Stimulated activated CD4-positive, alpha-beta T cell treated with anti-CD3 and anti-CD28 coated beads, TNF-alpha, amount 100 ng/mL, for 48 hours (primary cell): ENCODE data around the gene OTUD1.
"Not testable (repeated sequence)": the region's sequence is repeated elsewhere in the genome, so short reads cannot be mapped to it uniquely, and the experiment has no call there.

Experiments used
- DNase-seq, 3 donors: peaks; one replicate each; pipeline ENCODE4 v3.0.0-alpha.2; 2020; ENCODE audit warnings: low read depth in 3 of 3

The OTUD1 gene, protein sequence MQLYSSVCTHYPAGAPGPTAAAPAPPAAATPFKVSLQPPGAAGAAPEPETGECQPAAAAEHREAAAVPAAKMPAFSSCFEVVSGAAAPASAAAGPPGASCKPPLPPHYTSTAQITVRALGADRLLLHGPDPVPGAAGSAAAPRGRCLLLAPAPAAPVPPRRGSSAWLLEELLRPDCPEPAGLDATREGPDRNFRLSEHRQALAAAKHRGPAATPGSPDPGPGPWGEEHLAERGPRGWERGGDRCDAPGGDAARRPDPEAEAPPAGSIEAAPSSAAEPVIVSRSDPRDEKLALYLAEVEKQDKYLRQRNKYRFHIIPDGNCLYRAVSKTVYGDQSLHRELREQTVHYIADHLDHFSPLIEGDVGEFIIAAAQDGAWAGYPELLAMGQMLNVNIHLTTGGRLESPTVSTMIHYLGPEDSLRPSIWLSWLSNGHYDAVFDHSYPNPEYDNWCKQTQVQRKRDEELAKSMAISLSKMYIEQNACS

DNA sequence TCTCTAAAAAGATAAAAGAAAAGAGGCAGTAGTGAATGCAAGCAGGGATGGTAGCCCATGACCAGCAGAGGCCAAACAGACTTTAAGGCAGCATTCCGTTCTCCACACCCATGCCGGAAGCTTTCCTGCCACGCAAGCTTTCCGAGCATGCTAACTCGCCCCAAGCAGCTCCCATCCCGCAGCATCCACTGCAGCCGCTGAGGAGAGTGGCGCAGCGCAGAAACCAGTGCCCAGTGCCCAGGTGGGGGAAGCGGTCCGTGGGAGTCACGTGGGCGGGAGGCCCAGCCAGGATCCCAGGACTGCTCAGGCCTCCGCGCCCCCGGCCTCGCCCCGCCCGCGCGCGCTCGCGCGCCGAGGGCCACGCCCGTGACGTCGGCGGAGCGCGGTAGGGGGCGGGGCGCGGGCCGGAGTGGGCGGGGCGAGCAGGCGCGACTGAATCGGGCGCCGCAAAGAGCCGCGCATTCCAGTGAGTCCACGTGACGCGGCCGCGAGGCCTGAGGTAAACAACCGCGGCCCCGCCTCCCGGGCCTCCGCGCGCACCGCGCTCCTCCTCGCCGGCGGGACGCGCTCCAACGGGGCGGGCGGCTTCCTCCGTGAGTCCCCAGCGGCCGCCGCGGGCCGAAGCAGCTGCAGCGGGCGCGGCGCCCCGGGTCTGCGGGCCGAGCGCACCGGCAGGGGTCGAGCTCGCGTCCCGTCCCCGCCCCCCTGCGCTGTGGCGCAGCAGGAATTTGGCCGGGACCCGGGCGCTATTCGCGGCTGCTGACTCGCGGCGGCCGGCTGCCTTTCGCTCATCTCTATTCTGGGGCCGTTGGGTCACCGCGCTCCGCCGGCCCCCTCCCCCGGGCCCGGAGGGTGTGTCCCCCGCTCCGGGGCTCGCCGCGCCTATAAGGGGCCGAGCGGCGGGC, at the start of gene OTUD1:
Gene OTUD1 (plus strand): TSS at position 529 of the 905 bp plus-strand sequence. CDS start 383 bp downstream, outside the sequence.
- peak; percentile 84 to 91 (median 86) for DNase-seq

DNA sequence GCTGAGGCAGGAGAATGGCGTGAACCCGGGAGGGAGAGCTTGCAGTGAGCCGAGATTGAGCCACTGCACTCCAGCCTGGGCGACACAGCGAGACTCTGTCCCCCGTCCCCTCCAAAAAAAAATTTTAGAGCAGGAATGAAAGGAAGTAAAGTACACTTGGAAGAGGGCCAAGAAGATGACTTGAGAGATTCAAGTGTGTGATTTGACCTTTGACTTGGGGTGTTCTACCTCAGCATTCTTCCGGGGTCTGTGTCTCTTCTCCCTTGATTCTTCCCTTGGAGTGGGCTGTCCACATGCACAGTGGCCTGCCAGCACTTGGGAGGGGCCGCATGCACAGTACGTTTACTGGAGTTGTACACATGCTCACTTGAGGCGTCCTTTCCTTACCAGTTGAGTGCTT, 48.5 kb upstream of the OTUD1 start:
- DNase-seq, result not testable (repeated sequence)

DNA sequence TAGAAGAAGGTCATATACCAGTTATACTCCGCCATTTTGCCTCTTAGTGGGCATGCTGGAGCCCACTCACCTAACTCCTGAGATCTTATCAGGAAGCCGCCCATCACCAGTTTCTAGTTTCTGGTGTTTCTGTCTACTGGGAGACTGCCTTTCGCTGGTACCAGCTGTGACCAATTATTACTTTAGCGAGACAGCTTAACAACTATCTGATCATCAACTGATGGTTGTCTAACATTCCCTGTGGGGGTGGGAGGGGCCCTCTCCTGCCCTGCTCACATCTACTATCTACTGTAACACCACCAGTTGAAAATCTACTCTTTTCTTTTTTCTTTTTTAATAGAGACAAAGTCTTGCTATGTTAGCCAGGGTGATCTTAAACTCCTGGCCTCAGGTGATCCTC, 48.1 kb upstream of the OTUD1 start:
- no peak for DNase-seq

DNA sequence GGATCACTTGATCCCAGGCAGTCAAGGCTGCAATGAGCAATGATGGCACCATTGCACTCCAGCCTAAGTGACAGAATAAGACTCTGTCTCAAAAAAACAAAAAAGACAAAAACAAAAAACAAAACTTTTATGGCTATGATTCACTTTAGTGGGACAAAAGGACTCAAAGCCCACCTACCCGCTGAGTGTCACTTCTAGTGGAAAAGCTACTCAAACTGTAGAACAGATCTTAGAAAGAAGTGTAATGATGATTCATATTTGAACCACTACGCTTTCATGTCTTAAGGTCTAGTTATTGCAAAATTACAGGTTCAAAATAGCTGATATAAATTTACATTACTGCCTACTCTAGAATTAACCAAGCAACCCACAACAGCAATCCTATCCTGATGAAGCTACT, 47.1 kb upstream of the OTUD1 start:
- peak in 2 of 3 donors; percentile 12 to 18 for DNase-seq

DNA sequence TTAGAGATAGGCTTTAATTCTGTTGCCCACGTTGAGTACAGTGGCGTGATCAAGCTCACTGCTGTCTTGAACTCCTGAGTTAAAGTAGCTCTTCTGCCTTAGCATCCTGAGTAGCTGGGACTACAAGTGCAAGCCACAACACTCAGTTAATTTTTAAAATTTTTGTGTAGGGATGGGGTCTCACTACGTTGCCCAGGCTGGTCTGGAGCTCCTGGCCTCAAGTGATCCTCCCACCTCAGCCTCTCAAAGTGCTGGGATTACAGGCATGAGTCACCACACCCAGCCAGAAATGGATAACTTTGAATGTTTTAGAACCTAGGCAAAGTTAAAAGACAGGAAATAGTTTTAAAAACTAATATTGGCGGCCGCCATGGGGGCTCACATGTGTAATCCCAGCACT, 43.9 kb upstream of the OTUD1 start:
- DNase-seq, result no peak

DNA sequence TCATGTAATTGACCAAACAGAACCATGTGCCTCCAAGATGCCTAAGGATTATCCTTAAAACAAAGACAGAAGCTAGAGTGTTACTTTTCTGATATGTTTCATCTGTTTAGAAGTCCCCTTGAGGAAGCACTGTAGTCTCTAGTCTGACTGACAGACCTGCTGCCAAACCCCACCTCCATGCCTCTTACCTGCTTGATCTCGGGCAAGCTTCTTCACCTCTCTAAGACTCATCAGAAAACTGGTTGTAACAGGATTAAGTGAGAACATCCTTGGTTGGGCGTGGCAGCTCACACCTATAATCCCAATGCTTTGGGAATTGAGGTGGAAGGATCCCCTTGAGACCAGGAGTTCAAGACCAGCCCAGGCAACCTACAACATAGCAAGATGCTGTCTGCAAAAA, 42.2 kb upstream of the OTUD1 start:
- DNase-seq, result no peak

DNA sequence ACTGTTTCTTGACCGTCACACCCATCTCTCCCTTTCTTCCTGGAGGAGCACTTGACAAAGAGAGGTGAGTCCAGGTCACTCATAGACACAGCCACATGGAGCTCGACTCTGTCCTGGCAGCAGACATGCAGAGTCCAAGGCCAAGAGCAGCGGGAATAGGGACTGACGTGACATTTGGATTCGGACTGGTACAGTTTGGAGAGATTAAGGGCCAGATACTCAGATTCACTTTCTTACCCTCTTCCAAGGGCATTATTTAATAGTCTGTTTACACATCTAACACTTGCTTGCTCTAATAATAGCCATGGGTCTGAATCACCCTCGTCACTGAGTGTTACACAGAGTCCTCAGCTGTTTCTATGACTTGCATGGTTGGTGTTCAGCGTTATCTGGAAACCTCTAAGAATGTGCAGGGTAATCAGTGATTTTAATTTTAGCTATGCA, 39.2 kb upstream of the OTUD1 start:
- DNase-seq, result no peak

DNA sequence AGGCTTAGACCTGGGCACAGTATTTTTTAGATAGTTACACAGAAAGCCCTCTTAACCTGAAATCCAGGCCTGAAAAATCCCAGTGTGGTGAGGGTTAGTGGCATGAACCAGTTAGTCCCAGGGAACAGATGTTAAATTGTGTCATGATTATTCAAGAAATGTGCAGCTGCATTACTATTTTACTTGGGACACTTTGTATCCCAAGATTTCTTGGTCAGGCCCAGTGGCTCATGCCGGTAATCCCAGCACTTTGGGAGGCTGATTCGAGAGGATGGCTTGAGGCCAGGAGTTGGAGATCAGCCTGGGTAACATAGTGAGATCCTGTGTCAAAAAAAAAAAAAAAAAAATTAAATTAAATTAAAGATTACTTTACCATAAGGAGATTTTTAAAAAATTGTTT, 36.0 kb upstream of the OTUD1 start:
- DNase-seq, result no peak

DNA sequence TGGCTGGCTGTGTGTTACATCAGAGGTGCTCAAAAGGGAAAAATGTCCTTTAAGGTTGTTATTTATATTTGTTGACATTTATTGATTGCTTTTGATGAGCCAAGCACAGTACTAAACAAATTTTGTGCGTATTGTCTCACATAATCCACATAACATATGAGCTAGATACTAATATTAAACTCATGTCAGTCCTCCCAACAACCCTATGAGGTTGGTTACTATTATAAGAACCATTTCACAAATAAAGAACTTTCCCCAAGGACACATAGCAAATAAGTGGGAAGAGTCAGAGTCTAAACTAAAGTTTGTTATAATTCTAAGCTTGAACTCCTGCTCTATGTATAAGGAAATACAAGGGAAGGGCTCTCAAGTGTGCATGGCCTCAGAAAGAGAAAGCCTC, 35.6 kb upstream of the OTUD1 start:
- DNase-seq, result no peak

DNA sequence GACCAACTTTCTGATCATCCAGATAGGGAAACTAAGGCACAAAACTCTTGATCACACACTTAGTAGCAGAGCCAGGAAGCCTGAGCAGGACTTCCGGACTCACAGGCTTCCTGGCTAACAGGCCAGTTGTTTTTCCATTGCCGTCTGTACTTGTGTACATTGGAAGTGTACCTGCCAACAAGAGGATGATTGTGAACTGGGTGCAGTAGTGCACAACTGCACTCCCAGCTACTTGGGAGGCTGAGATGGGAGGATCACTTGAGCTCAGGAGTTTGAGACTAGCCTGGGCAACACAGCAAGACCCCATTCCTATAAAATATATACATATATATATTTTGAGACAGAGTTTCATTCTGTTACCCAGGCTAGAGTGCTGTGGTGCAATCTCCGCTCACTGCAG, 35.2 kb upstream of the OTUD1 start:
- no peak for DNase-seq

DNA sequence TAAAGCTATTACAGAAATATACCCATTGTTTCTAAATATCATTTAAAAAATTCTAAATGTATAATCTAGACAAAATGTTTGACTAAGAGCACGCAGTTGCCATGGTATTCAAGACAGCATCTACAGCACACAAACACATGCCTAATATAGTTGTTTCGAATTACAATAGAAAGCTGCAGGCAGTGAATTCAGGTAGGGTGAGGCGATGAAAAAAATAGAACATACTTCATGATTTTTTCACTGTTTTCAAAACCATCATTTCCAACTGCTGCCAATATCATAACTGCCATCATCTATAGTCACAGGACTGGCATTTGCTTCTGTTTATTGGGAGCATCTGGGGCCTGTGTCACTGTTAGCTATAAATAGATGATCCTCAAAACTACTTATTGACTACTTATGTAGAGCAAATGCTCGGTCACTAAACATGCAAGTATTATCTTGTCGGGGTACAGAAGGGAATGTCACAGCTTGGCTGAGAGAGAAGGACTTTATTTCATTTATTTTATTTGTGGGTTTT, 34.4 kb upstream of the OTUD1 start:
- no peak for DNase-seq

DNA sequence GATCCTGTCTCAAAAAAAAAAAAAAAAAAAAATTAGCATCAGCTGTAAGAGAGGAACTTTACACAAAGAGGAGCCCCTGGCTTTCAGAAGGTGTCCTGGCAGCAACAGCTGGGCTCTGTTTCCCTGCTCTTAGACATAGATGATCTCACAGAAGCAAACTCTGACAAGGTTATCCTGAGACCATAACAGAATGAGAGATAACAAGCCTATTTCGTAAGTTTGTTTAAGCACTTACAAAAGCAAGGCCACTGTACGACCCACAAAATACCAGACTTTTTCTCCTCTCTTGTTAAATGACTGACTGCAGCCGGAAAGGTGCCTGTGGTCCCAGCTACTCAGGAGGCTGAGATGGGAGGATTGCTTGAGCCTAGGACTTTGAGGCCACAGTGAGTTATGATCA, 33.3 kb upstream of the OTUD1 start:
- DNase-seq, result no peak

DNA sequence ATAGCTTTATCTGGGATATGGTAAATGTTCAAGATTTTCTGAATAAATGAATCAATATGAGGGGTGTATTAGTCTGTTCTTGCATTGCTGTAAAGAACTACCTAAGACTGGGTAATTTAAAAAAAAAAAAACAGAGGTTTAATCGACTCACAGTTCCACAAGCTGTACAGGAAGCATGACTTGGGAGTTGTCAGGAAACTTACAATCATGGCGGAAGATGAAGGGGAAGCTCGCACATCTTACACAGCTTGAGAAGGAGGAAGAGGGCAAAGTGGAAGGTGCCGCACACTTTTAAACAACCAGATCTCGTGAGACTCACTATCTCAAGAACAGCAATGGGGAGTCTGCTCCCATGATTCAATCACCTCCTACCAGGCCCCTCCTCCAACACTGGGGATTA, 32.5 kb upstream of the OTUD1 start:
- no peak for DNase-seq

DNA sequence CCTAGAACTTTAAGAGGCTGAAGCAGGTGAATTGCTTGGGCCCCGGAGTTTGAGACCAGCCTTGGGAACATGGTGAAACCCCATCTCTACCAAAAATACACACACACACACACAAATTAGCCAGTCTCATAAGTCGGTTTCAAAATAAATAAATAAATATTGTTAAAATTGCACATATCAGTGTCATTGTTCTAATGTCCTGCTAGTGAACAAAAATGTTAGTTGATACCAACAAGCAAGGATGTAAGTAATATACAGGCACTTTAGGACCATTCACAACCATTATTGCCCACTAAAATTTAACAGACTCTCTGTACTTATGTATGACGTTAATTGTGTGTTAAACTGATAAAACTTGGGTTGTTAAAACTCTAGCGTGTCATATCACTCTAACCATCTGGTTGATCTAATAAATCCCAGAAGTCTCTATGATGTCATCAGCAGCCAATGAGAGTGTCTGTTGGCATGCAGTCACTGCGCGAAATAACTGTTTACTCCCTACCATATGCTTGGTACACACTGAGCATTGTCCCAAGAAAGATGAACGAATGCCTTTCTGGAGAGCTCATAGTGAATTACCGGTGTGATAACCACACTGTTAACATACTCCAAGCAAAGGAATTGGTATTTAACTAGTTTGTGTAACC, 30.4 kb upstream of the OTUD1 start:
- no peak for DNase-seq

DNA sequence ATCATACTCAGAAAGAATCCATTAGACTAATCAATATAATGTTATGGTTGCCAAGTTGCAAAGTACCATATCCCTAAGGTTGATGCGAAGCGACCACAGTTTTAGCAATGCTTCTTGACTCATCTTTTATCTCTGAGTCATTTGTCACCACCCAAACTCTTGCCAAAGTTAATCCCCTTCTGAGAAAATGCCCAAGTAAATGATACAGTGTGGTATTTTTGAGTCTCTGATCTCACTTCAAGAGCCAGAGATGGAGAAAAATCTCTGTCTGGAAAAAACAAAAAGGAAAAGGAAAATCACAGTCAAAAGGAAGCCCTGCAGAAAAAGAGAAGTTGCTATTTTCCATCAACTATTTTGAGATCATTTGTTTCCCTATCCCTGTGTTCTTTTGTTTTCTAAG, 26.7 kb upstream of the OTUD1 start:
- DNase-seq, result peak in 1 of 3 donors; percentile 6

DNA sequence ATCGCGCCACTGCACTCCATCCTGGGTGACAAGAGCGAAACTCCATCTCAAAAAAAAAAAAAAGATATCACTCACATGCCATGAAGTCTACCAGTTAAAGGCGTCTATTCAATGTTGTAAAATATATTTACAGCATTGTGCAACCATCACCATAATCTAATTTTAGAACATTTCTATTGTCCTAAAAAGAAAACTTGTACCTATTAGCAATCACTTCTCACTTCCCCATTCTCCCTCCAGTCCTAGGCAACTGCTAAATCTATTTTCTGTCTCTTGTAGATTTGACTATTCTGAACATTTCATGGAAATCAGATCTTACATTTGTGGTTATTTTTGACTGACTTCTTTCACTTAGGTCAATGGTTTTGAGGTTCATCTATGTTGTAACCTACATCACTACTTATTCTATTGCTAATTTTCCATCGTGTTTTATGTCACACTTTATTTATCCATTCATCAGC, 25.2 kb upstream of the OTUD1 start:
- no peak for DNase-seq

DNA sequence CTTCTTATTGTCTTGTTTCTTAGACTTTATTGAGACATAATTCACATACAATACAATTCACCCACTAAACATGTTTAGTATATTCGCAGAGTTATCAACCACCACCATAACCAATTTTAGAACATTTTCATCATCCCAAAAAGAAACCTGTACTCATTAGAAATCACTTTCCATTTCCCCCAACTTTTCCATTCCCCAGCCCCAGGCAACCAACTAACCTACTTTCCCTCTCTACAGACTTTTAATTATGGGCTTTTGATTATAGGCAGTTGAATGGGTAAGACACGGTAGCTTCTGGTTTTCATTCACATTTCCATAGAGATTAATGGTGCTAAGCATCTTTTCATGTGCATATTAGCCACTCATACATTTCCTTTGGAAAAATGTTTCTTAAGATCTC, 24.2 kb upstream of the OTUD1 start:
- no peak for DNase-seq

DNA sequence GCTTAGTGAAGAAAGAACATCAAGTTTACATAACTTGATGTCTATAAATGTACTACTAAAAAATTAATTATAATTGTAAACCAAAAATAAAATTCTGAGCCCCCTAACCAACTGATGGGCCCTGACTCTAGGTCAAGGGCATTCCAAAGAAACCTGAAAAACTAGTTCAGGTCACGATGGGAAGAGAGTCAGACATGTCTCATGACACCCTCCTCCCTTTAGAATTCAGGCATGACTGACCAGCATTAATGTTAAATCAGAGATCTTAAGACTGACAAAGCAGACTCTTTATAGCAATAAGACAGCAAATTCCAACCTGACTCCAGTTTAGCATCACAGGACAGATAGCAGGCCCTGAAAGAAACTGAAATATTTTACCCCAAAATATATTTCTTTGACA, 21.6 kb upstream of the OTUD1 start:
- no peak for DNase-seq

DNA sequence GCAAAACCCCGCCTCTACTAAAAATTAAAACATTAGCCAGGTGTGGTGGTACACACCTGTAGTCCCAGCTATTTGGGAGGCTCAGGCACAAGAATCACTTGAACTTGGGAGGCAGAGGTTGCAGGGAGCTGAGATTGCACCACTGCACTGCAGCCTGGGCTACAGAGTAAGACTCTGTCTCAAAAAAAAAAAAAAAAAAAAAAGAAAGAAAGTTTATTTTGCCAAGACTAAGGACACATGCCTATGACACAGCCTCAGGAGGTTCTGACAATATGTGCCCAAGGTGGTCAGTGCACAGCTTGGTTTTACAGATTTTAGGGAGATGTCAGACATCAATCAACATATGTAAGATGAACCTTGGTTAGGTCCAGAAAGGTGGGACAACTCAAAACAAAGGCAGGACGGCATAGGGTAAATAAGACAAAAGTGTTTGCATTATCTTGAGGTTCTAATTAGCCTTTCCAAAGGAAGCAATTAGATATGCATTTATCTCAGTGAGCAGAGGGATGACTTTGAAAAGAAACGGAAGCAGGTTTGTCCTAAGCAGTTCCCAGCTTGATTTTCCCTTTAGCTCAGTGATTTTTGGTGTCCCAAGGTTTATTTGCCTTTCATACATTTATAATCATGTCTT, 20.7 kb upstream of the OTUD1 start:
- DNase-seq, result no peak

DNA sequence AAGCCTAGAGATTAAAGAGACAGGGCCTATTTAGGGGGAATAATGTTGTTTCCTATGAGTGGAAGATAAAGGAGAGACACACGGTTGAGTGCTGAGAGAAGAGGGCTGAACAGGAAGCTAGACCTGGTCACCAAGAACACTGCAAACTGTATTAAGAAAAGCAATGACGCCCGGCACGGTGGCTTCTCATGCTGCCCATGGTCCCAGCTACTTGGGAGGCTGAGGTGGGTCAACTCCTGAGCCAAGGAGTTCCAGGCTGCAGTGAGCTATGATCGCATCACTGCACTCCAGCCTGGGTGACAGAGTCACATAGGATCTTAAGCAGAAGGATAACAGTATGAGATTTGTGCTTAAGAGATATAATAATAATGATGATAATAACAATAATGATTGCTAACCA, 19.7 kb upstream of the OTUD1 start:
- DNase-seq, result no peak

DNA sequence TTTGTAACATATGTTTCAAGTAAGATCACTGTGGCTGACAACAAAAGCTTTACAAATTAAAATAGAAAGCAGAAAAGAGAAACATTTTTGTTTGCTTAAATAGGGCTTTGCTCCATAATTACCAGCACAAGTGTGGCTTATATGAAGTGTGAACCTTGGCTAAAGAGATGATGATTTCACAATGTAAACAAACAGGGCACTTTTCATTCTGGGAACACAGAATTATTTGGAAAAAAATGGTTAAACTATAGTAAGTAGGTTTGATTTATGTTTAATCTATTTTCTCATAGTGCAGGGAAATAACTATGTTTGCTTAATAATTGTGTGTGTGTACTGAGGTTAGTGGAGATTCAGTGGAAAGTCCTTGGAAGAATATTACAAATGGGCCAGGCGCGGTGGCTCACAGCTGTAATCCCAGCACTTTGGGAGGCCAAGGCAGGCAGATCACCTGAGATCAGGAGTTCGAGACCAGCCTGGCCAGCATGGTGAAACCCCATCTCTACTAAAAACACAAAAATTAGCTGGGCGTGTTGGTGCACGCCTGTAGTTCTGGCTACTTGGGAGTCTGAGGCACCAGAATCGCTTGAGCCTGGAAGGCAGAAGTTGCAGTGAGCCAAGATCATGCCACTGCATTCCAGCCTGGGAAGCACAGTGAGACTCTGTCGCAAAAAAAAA, 19.1 kb upstream of the OTUD1 start:
- no peak for DNase-seq
